AG04450 (cell line): ENCODE measurements around the gene BASP1. TPM values are rescaled to one million over a fixed set of nuclear protein-coding genes. Genes with fewer than 3 reads are reported as not detected.

ENCODE experiments used
- CTCF ChIA-PET: fragments of 300-600, 350-600 bp; formaldehyde crosslinking; extraction: SDS; loops from one replicate; lab custom pipeline; 2022; ENCODE audit warnings: antibody characterized with exemption, inconsistent platforms; lab: Charles Lee
- POLR2A ChIA-PET: fragments of 350-600 bp; formaldehyde crosslinking; extraction: SDS; loops from one replicate; lab custom pipeline; 2021; ENCODE audit warnings: antibody characterized with exemption, inconsistent platforms; lab: Yijun Ruan, JAX
- DNase-seq: peaks from one replicate; pipeline ENCODE4 v3.0.0-alpha.2; 2011; ENCODE audit warnings: low read depth, low spot score
- H3K27ac ChIP-seq: one replicate; pipeline ENCODE4 v1.5.1; 2012; ENCODE audit warnings: low read depth, low read length, control low read depth
- H3K27me3 ChIP-seq: one replicate; pipeline ENCODE4 v1.6.0; 2012; ENCODE audit warnings: low read length; ENCODE audit not compliant: control insufficient read depth, insufficient read depth
- H3K4me3 ChIP-seq: 2 replicates; pipeline ENCODE4 v1.5.1; 2011; ENCODE audit warnings: mild to moderate bottlenecking, low read depth, low read length, control low read depth
- H3K9me3 ChIP-seq: 2 replicates; pipeline ENCODE4 v1.5.1; 2012; ENCODE audit warnings: low read length; ENCODE audit not compliant: control insufficient read depth, insufficient read depth
- CTCF ChIP-seq: IDR thresholded peaks from 2 replicates; pipeline ENCODE4 v1.5.1; 2011; ENCODE audit warnings: low read depth, low read length, control low read depth, inconsistent platforms
- polyA plus RNA-seq: library from polyadenylated mRNA; depleted of rRNA; stranded (reverse); fragments of >200 nt; gene quantifications from 2 replicates; pipeline ENCODE4 v1.2.3, GENCODE V29; 2011

BASP1 gene
- polyA plus RNA-seq, 1 experiment = 227 TPM

DNA sequence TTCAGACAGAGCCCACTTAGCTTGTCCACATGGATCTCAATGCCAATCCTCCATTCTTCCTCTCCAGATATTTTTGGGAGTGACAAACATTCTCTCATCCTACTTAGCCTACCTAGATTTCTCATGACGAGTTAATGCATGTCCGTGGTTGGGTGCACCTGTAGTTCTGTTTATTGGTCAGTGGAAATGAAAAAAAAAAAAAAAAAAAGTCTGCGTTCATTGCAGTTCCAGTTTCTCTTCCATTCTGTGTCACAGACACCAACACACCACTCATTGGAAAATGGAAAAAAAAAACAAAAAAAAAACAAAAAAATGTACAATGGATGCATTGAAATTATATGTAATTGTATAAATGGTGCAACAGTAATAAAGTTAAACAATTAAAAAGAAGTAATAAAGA lies 59.0 kb downstream of the BASP1 start:
- no peak overlapping the region for H3K27ac ChIP-seq
- no peak for DNase-seq
- POLR2A ChIA-PET = no interaction called here
- peaks cover 6% of the 10 kb centered on the region; the same call in 1 of the 2 replicates for H3K9me3 ChIP-seq
- CTCF ChIA-PET = interaction anchor here (0.7 kb wide), 1 partner anchor 494 kb away, joined by 10 read pairs; no protein-coding TSS in a partner anchor
- no peak for TF ChIP-seq CTCF
- H3K4me3 ChIP-seq = no peak overlapping the region
- no peaks in the 10 kb centered on the region for H3K27me3 ChIP-seq

DNA sequence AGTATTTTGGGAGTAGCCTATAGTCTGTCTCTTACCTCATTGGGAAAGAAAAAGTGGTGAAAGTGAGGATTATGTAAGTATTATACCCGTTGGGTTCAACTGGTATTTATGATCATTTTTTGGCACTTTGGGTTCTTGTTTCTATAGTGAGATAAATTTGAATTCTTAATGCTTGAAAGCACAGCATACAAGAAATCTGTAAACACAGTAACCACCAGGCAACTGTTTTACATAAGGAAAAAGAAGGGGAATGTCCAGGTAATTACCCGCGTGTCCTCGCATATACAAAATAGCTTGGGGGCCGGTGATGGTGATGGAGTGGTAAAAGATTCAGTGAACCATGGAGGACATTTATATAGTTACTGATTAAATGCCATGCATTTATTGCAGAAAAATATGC lies 60.5 kb downstream of the BASP1 start:
- ChIA-PET CTCF (interaction anchor here (2.8 kb wide), 1 partner anchor 62 kb away, joined by 13 read pairs; no protein-coding TSS in a partner anchor), POLR2A (no interaction called here)
- no peak for DNase-seq
- Histone ChIP-seq H3K9me3 (peaks cover 6% of the 10 kb centered on the region; the same call in 1 of the 2 replicates), H3K27ac (no peak overlapping the region), H3K27me3 (no peaks in the 10 kb centered on the region), H3K4me3 (no peak overlapping the region)
- no peak for TF ChIP-seq CTCF

- TF ChIP-seq CTCF = no peak
- no peak for DNase-seq
- POLR2A ChIA-PET = no interaction called here
- Histone ChIP-seq H3K27ac (no peak overlapping the region), H3K4me3 (no peak overlapping the region), H3K9me3 (peaks cover 6% of the 10 kb centered on the region; the same call in 1 of the 2 replicates), H3K27me3 (no peaks in the 10 kb centered on the region)
- CTCF ChIA-PET = interaction anchor here (2.8 kb wide), 1 partner anchor 63 kb away, joined by 13 read pairs; no protein-coding TSS in a partner anchor
These were observed 61.5 kb downstream of the BASP1 start for GRCh38 chr5:17278931-17279330.

DNA sequence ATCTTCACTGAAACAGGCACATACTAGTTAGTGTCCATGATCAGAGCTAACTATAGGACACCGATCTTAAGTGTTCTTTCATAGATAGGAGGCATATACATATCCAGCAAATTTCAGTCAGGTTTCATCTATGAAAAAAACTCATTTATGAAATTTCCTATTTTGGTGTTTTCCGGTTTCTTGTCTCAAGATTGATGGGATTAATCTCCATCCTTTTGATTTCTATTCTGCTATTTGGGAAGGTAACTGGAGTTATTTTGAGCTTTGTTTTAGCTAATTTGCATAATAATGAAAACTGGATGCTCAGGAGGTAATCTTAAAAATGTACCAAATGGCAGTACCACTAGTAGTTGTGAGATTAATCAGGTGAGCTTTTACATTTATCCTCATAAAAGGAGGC lies 62.1 kb downstream of the BASP1 start:
- H3K9me3 ChIP-seq = peaks cover 6% of the 10 kb centered on the region; the same call in 1 of the 2 replicates
- no peaks in the 10 kb centered on the region for H3K27me3 ChIP-seq
- TF ChIP-seq CTCF = no peak
- ChIA-PET CTCF (interaction anchor here (0.9 to 2.8 kb wide), 2 partner anchors 64 to 1002 kb away, joined by 3 to 13 read pairs; no protein-coding TSS in a partner anchor), POLR2A (interaction anchor here (0.7 to 0.8 kb wide), 2 partner anchors 8 to 164 kb away, joined by 3 to 4 read pairs; no protein-coding TSS in a partner anchor)
- H3K27ac ChIP-seq = no peak overlapping the region
- H3K4me3 ChIP-seq = no peak overlapping the region
- DNase-seq = no peak

GRCh38 chr5:17282283-17283120 lies 65.1 kb downstream of the BASP1 start:
- no peak overlapping the region for H3K27ac ChIP-seq
- no peaks in the 10 kb centered on the region for H3K27me3 ChIP-seq
- CTCF ChIA-PET = interaction anchor here (0.7 kb wide), 2 partner anchors 88 to 831 kb away, joined by 3 to 4 read pairs; no protein-coding TSS in a partner anchor
- no peaks in the 10 kb centered on the region for H3K9me3 ChIP-seq
- POLR2A ChIA-PET = interaction anchor here (0.7 kb wide), 2 partner anchors 46 to 218 kb away, joined by 4 read pairs; no protein-coding TSS in a partner anchor
- TF ChIP-seq CTCF = no peak
- no peak overlapping the region for H3K4me3 ChIP-seq
- DNase-seq = no peak
